Lung (tissue), 12 donors: Measurements from ENCODE around the gene HEG1. TPM values are rescaled to one million over a fixed set of nuclear protein-coding genes. Genes with fewer than 3 reads are reported as not detected.

Experiments
- ATAC-seq: fragments of 200-7000 bp; cut with Tn5 transposase; one replicate; pipeline ENCODE4 v1.9.1; 2020; ENCODE audit warnings: moderate number of reproducible peaks; ENCODE audit not compliant: insufficient read depth, low FRiP score
- DNase-seq, 3 donors: peaks; one replicate each; pipeline ENCODE4 v3.0.0-alpha.2; 2013 to 2017
- H3K27ac ChIP-seq, 2 donors: one replicate each; pipeline ENCODE4 v1.5.1; 2013; ENCODE audit warnings: mild to moderate bottlenecking in 2 of 2, moderate library complexity in 2 of 2, control low read depth in 1 of 2, inconsistent platforms in 1 of 2, low read depth in 1 of 2, low read length in 1 of 2
- H3K27me3 ChIP-seq, 3 donors: one replicate each; pipeline ENCODE4 v1.5.1; 2013; ENCODE audit warnings: low read length in 2 of 3; ENCODE audit not compliant: control insufficient read depth in 3 of 3, insufficient read depth in 3 of 3
- H3K36me3 ChIP-seq, 4 donors: one replicate each; pipeline ENCODE4 v1.5.1; 2013; ENCODE audit warnings: low read length in 4 of 4, mild to moderate bottlenecking in 1 of 4, moderate library complexity in 1 of 4; ENCODE audit not compliant: control insufficient read depth in 4 of 4, insufficient read depth in 4 of 4
- H3K4me1 ChIP-seq, 5 donors: one replicate each; pipeline ENCODE4 v1.5.1; 2013; ENCODE audit warnings: low read length in 5 of 5, mild to moderate bottlenecking in 2 of 5, moderate library complexity in 1 of 5; ENCODE audit not compliant: control insufficient read depth in 5 of 5, insufficient read depth in 5 of 5
- H3K4me3 ChIP-seq: one replicate; pipeline ENCODE4 v1.5.1; 2013; ENCODE audit warnings: mild to moderate bottlenecking, control low read depth, moderate library complexity
- H3K9ac ChIP-seq, 2 donors: one replicate each; pipeline ENCODE4 v1.5.1; 2013; ENCODE audit warnings: low read length in 2 of 2, control low read depth in 1 of 2; ENCODE audit not compliant: insufficient read depth in 1 of 2
- H3K9me3 ChIP-seq, 4 donors: one replicate each; pipeline ENCODE4 v1.5.1; 2013; ENCODE audit warnings: low read length in 3 of 4, mild to moderate bottlenecking in 1 of 4, moderate library complexity in 1 of 4; ENCODE audit not compliant: control insufficient read depth in 4 of 4, insufficient read depth in 3 of 4
- WGBS, 2 donors: extraction: QIAGEN DNeasy Blood & Tissue Kit; methylation state at CpG; one replicate each; pipeline ENCODE4 v1.1.7; 2013; 5-methylcytosine and 5-hydroxymethylcytosine counted together
- polyA plus RNA-seq, 2 donors: library from polyadenylated mRNA; stranded (reverse); fragments of 200-250 nt; gene quantifications; one replicate each; pipeline ENCODE4 v1.2.1, GENCODE V29; 2013
- total RNA-seq, 2 donors: library from RNA; depleted of rRNA in 1 of 2; stranded (reverse); fragments of >200 nt in 1 of 2; gene quantifications; one replicate each; pipeline ENCODE4 v1.2.1, GENCODE V29; 2014 to 2021
- TF ChIP-seq, protein P1 (sequence below): IDR thresholded peaks from 2 replicates; pipeline ENCODE4 v1.5.1; 2012; ENCODE audit warnings: mild to moderate bottlenecking; ENCODE audit errors: control extremely low read depth, extremely low read depth
- donor health status: control.
- donor health status: control.
- donor health status: Bipolar disorder and iron deficiency.
- donor health status: healthy.
- donor health status: DM: yes; HTN: yes; CAD: no.

Gene HEG1
- total and polyA plus RNA-seq, 4 donors, result 18.0 to 115 (median 65.7) TPM

DNA sequence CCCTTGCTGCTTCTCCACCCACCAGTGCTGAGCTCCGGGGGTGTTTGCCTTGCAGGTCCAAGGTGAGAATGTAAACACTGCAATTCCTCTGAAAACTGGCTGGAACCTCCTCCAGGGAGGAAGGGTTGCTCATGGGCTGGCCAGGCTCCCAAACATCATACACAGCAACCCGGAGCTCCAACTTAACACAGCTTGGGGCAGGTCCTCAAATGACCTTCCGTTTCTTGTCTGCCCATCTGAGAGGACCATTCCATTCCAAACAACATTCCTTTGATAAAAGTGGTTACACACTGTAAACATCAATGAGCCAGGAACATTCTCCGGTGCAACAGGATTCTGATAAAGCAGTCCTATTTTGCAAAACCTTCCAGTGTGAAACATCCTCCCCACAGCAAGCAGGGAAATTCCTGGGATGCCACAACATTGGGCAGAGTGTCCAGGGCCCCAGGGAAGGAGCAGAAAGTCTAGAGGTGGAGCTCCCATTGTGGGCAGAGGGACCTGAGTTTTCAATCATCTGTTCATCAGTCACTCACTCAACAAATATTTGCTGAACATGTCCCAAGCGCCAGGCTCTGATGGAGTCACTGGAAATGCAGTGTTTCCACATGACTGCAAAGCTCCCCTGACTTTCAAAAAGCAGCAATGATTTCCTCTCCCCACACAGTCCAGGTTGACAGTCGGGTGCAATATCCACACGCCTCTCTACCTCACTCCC is 7.3 kb upstream of the HEG1 start:
- peaks cover 18 to 26% (median 21%) of the 10 kb centered on the region in 5 donors for H3K4me1 ChIP-seq
- no peak overlapping the region for H3K9ac ChIP-seq
- peak; percentile 64 for ATAC-seq
- no peak overlapping the region for H3K4me3 ChIP-seq
- H3K27me3 ChIP-seq, result no peaks in the 10 kb centered on the region
- peak overlapping the region; percentile 38 to 86 for H3K27ac ChIP-seq
- H3K36me3 ChIP-seq, result no peaks in the 10 kb centered on the region
- no peaks in the 10 kb centered on the region for H3K9me3 ChIP-seq
- TF ChIP-seq, protein P1, sequence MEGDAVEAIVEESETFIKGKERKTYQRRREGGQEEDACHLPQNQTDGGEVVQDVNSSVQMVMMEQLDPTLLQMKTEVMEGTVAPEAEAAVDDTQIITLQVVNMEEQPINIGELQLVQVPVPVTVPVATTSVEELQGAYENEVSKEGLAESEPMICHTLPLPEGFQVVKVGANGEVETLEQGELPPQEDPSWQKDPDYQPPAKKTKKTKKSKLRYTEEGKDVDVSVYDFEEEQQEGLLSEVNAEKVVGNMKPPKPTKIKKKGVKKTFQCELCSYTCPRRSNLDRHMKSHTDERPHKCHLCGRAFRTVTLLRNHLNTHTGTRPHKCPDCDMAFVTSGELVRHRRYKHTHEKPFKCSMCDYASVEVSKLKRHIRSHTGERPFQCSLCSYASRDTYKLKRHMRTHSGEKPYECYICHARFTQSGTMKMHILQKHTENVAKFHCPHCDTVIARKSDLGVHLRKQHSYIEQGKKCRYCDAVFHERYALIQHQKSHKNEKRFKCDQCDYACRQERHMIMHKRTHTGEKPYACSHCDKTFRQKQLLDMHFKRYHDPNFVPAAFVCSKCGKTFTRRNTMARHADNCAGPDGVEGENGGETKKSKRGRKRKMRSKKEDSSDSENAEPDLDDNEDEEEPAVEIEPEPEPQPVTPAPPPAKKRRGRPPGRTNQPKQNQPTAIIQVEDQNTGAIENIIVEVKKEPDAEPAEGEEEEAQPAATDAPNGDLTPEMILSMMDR, result no peak
- 36 to 61% methylated on average over 7 of the region's 7 CpGs for WGBS, 2 donors
- DNase-seq, result peak in 2 of 3 donors; percentile 32 to 40

- H3K4me1 ChIP-seq, result peaks cover 18 to 35% (median 25%) of the 10 kb centered on the region in 5 donors
- peak overlapping the region; percentile 81 to 85 for H3K27ac ChIP-seq
- H3K4me3 ChIP-seq, result no peak overlapping the region
Observed at GRCh38 chr3:125061646-125062045, 5.8 kb upstream of the HEG1 start.

GRCh38 chr3:125061170-125061569 is 5.4 kb upstream of the HEG1 start:
- no peak overlapping the region for H3K9ac ChIP-seq
- H3K27me3 ChIP-seq, result peaks cover 0 to 3% (median 0%) of the 10 kb centered on the region in 3 donors
- H3K9me3 ChIP-seq, result no peaks in the 10 kb centered on the region
- peak; percentile 75 to 94 (median 86) for DNase-seq
- H3K4me3 ChIP-seq, result no peak overlapping the region
- no peaks in the 10 kb centered on the region for H3K36me3 ChIP-seq
- peak overlapping the region; percentile 81 to 85 for H3K27ac ChIP-seq
- H3K4me1 ChIP-seq, result peaks cover 18 to 35% (median 27%) of the 10 kb centered on the region in 5 donors
- 49 to 67% methylated on average over 4 of the region's 4 CpGs for WGBS, 2 donors
- TF ChIP-seq, protein P1, result no peak
- peak; percentile 22 for ATAC-seq

More at GRCh38 chr3:125061646-125062045, 5.8 kb upstream of the HEG1 start:
- no peaks in the 10 kb centered on the region for H3K36me3 ChIP-seq
- 84 to 94% methylated on average over 5 of the region's 5 CpGs for WGBS, 2 donors
- peak in 1 of 3 donors; percentile 31 for DNase-seq
- TF ChIP-seq, protein P1, result no peak
- H3K9ac ChIP-seq, result no peak overlapping the region
- ATAC-seq, result no peak
- H3K27me3 ChIP-seq, result no peaks in the 10 kb centered on the region
- no peaks in the 10 kb centered on the region for H3K9me3 ChIP-seq
